Measurements from ENCODE around the gene STPG3. TPM values are rescaled to one million over a fixed set of nuclear protein-coding genes. Genes with fewer than 3 reads are reported as not detected.

The STPG3 gene
- total and polyA plus RNA-seq, 2 of the 13 experiments (the other 11 are each of a cell fraction or from before 2014, with no cell fraction given): not detected

GRCh38 chr9:137227054-137227852, 23.8 kb upstream of the STPG3 start, which contains the start of gene RNF224 (continued):
- no peak for TF ChIP-seq JARID2 (CRISPR knock-in tag; IDR thresholded peaks at IDR 0.05; ENCODE audit: insufficient replicate concordance)
- TF ChIP-seq, protein P1, sequence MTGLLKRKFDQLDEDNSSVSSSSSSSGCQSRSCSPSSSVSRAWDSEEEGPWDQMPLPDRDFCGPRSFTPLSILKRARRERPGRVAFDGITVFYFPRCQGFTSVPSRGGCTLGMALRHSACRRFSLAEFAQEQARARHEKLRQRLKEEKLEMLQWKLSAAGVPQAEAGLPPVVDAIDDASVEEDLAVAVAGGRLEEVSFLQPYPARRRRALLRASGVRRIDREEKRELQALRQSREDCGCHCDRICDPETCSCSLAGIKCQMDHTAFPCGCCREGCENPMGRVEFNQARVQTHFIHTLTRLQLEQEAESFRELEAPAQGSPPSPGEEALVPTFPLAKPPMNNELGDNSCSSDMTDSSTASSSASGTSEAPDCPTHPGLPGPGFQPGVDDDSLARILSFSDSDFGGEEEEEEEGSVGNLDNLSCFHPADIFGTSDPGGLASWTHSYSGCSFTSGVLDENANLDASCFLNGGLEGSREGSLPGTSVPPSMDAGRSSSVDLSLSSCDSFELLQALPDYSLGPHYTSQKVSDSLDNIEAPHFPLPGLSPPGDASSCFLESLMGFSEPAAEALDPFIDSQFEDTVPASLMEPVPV (CRISPR knock-in tag; IDR thresholded peaks at IDR 0.05): 0 out of 2 replicates have a peak, but pooled peaks have one; percentile 13
- no peak for TF ChIP-seq FOXP1 (IDR thresholded peaks at IDR 0.05)
- no peak for TF ChIP-seq FOXP1 (CRISPR knock-in tag; IDR thresholded peaks at IDR 0.05)
- no peak for TF ChIP-seq FOXJ3 (CRISPR knock-in tag; IDR thresholded peaks at IDR 0.05; ENCODE audit: borderline replicate concordance)
- TF ChIP-seq REXO4 (CRISPR knock-in tag; IDR thresholded peaks at IDR 0.05; ENCODE audit: borderline replicate concordance): no peak
- TF ChIP-seq ZFP41 (CRISPR knock-in tag; IDR thresholded peaks at IDR 0.05; ENCODE audit: borderline replicate concordance): no peak
- 0 out of 2 replicates have a peak, but pooled peaks have one; percentile 92 for TF ChIP-seq FOXO4 (CRISPR knock-in tag; conservative IDR thresholded peaks at IDR 0.05)
- TF ChIP-seq TSC22D2 (CRISPR knock-in tag; IDR thresholded peaks at IDR 0.05; ENCODE audit: borderline replicate concordance): 0 out of 2 replicates have a peak, but pooled peaks have one; percentile 23
- peak; percentile 90 for TF ChIP-seq NCOA1 (CRISPR knock-in tag; IDR thresholded peaks at IDR 0.05)
- TF ChIP-seq, protein P2, sequence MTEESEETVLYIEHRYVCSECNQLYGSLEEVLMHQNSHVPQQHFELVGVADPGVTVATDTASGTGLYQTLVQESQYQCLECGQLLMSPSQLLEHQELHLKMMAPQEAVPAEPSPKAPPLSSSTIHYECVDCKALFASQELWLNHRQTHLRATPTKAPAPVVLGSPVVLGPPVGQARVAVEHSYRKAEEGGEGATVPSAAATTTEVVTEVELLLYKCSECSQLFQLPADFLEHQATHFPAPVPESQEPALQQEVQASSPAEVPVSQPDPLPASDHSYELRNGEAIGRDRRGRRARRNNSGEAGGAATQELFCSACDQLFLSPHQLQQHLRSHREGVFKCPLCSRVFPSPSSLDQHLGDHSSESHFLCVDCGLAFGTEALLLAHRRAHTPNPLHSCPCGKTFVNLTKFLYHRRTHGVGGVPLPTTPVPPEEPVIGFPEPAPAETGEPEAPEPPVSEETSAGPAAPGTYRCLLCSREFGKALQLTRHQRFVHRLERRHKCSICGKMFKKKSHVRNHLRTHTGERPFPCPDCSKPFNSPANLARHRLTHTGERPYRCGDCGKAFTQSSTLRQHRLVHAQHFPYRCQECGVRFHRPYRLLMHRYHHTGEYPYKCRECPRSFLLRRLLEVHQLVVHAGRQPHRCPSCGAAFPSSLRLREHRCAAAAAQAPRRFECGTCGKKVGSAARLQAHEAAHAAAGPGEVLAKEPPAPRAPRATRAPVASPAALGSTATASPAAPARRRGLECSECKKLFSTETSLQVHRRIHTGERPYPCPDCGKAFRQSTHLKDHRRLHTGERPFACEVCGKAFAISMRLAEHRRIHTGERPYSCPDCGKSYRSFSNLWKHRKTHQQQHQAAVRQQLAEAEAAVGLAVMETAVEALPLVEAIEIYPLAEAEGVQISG (CRISPR knock-in tag; IDR thresholded peaks at IDR 0.05): peak; percentile 8
- TF ChIP-seq, protein P3, sequence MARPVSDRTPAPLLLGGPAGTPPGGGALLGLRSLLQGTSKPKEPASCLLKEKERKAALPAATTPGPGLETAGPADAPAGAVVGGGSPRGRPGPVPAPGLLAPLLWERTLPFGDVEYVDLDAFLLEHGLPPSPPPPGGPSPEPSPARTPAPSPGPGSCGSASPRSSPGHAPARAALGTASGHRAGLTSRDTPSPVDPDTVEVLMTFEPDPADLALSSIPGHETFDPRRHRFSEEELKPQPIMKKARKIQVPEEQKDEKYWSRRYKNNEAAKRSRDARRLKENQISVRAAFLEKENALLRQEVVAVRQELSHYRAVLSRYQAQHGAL (CRISPR knock-in tag; IDR thresholded peaks at IDR 0.05; ENCODE audit: not compliant biosample characterization): no peak
- no peak for TF ChIP-seq ZNF530 (CRISPR knock-in tag; IDR thresholded peaks at IDR 0.05; ENCODE audit: low read depth)
- TF ChIP-seq, protein P4, sequence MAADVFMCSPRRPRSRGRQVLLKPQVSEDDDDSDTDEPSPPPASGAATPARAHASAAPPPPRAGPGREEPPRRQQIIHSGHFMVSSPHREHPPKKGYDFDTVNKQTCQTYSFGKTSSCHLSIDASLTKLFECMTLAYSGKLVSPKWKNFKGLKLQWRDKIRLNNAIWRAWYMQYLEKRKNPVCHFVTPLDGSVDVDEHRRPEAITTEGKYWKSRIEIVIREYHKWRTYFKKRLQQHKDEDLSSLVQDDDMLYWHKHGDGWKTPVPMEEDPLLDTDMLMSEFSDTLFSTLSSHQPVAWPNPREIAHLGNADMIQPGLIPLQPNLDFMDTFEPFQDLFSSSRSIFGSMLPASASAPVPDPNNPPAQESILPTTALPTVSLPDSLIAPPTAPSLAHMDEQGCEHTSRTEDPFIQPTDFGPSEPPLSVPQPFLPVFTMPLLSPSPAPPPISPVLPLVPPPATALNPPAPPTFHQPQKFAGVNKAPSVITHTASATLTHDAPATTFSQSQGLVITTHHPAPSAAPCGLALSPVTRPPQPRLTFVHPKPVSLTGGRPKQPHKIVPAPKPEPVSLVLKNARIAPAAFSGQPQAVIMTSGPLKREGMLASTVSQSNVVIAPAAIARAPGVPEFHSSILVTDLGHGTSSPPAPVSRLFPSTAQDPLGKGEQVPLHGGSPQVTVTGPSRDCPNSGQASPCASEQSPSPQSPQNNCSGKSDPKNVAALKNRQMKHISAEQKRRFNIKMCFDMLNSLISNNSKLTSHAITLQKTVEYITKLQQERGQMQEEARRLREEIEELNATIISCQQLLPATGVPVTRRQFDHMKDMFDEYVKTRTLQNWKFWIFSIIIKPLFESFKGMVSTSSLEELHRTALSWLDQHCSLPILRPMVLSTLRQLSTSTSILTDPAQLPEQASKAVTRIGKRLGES (CRISPR knock-in tag; IDR thresholded peaks at IDR 0.05; ENCODE audit: borderline replicate concordance): no peak
- TF ChIP-seq, protein P5, sequence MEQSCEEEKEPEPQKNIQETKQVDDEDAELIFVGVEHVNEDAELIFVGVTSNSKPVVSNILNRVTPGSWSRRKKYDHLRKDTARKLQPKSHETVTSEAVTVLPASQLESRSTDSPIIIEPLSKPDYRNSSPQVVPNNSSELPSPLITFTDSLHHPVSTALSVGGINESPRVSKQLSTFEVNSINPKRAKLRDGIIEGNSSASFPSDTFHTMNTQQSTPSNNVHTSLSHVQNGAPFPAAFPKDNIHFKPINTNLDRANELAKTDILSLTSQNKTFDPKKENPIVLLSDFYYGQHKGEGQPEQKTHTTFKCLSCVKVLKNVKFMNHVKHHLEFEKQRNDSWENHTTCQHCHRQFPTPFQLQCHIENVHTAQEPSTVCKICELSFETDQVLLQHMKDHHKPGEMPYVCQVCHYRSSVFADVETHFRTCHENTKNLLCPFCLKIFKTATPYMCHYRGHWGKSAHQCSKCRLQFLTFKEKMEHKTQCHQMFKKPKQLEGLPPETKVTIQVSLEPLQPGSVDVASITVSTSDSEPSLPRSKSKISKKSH (CRISPR knock-in tag; IDR thresholded peaks at IDR 0.05; ENCODE audit: borderline replicate concordance): peak; percentile 64
- peak; percentile 45; the same call in 1 of the 2 replicates for TF ChIP-seq RFXAP (CRISPR knock-in tag; IDR thresholded peaks at IDR 0.05; ENCODE audit: borderline replicate concordance)

Measured in HepG2 (cell line).